Endodermal cell (in vitro differentiated cells): ENCODE data around the gene PI16. TPM values are rescaled to one million over a fixed set of nuclear protein-coding genes. Genes with fewer than 3 reads are reported as not detected.

ENCODE experiments used
- DNase-seq: peaks from one replicate; pipeline ENCODE4 v3.0.0-alpha.2; 2017
- H3K27ac ChIP-seq: 2 replicates; pipeline ENCODE4 v1.5.1; 2013; ENCODE audit warnings: mild to moderate bottlenecking, low read depth, low read length, moderate library complexity
- H3K27me3 ChIP-seq: 2 replicates; pipeline ENCODE4 v1.6.1; 2013; ENCODE audit warnings: mild to moderate bottlenecking, low read length, moderate library complexity; ENCODE audit not compliant: insufficient read depth, control insufficient read depth, poor library complexity, severe bottlenecking
- H3K36me3 ChIP-seq: 2 replicates; pipeline ENCODE4 v1.7.0; 2013; ENCODE audit warnings: mild to moderate bottlenecking, low read length, moderate library complexity; ENCODE audit not compliant: control insufficient read depth, insufficient read depth
- H3K4me1 ChIP-seq: one replicate; pipeline ENCODE4 v1.7.0; 2013; ENCODE audit warnings: low read length; ENCODE audit not compliant: control insufficient read depth, insufficient read depth
- H3K4me3 ChIP-seq: 2 replicates; pipeline ENCODE4 v1.5.1; 2013; ENCODE audit warnings: mild to moderate bottlenecking, low read length, moderate library complexity
- H3K9ac ChIP-seq: 2 replicates; pipeline ENCODE4 v1.6.1; 2013; ENCODE audit warnings: mild to moderate bottlenecking, low read length, moderate library complexity; ENCODE audit not compliant: poor library complexity, severe bottlenecking; ENCODE audit errors: extremely low read depth
- H3K9me3 ChIP-seq: 2 replicates; pipeline ENCODE4 v1.6.1; 2013; ENCODE audit warnings: mild to moderate bottlenecking, low read length, moderate library complexity; ENCODE audit not compliant: control insufficient read depth
- H3K27ac Mint-ChIP-seq: 2 replicates; pipeline ENCODE4 v1.8.0; 2020; ENCODE audit warnings: mixed read lengths
- H3K27me3 Mint-ChIP-seq: 2 replicates; pipeline ENCODE4 v1.8.0; 2021; ENCODE audit warnings: mild to moderate bottlenecking, mixed read lengths; ENCODE audit not compliant: insufficient read depth
- H3K36me3 Mint-ChIP-seq: 2 replicates; pipeline ENCODE4 v1.8.0; 2020; ENCODE audit warnings: low read depth, mixed read lengths
- H3K4me1 Mint-ChIP-seq: 2 replicates; pipeline ENCODE4 v1.8.0; 2020; ENCODE audit warnings: mixed read lengths
- H3K4me3 Mint-ChIP-seq: 2 replicates; pipeline ENCODE4 v1.8.0; 2020; ENCODE audit warnings: mild to moderate bottlenecking, moderate library complexity, mixed read lengths
- H3K9me3 Mint-ChIP-seq: 2 replicates; pipeline ENCODE4 v1.8.0; 2020; ENCODE audit warnings: mild to moderate bottlenecking, mixed read lengths
- CTCF ChIP-seq: fragments of 200-600 bp; sonication (generic); conservative IDR thresholded peaks from 2 replicates; pipeline ENCODE4 v1.5.0; 2021; ENCODE audit warnings: antibody characterized with exemption, mild to moderate bottlenecking
- WGBS, 2 experiments: methylation state at CpG; one replicate each; pipeline versions ENCODE4 v1.1.5 to v1.1.7; 2013; ENCODE audit warnings: missing lambda C conversion rate in 2 of 2, mixed read lengths in 1 of 2; ENCODE audit not compliant: insufficient coverage in 1 of 2, insufficient read length in 1 of 2; 5-methylcytosine and 5-hydroxymethylcytosine counted together
- total RNA-seq, 2 donors: library from RNA; stranded (reverse); fragmentation: NEBNext Ultra II Directional in 1 of 2; extraction: Animal tissue kit (Norgen Biotek cat#: 25700) in 1 of 2; gene quantifications; 2 replicates in 1 of 2; 3 replicates in 1 of 2; pipeline ENCODE4 v1.2.1, GENCODE V29; 2021

PI16 gene
- total RNA-seq, 2 donors from 2014 or later = not detected

- Histone ChIP-seq H3K36me3 (no peaks in the 10 kb centered on the region), H3K9me3 (no peaks in the 10 kb centered on the region), H3K4me3 (no peak overlapping the region), H3K27me3 (no peaks in the 10 kb centered on the region), H3K9ac (no peak overlapping the region), H3K4me1 (no peaks in the 10 kb centered on the region), H3K27ac (no peak overlapping the region)
- peaks cover 1% of the 10 kb centered on the region for H3K27me3 Mint-ChIP-seq
- H3K4me3 Mint-ChIP-seq = no peak overlapping the region
- H3K27ac Mint-ChIP-seq = no peak overlapping the region
- no peak for TF ChIP-seq CTCF
- H3K4me1 Mint-ChIP-seq = no peaks in the 10 kb centered on the region
- 94 to 98% methylated on average over 8 to 15 of the region's 15 CpGs for WGBS, 2 experiments
- DNase-seq = peak; percentile 45
- no peaks in the 10 kb centered on the region for H3K36me3 Mint-ChIP-seq
- peaks cover 2% of the 10 kb centered on the region for H3K9me3 Mint-ChIP-seq
Observed at GRCh38 chr6:37008484-37009465, 54.2 kb downstream of the PI16 start.

- Histone ChIP-seq H3K4me1 (no peaks in the 10 kb centered on the region), H3K27ac (no peak overlapping the region), H3K36me3 (no peaks in the 10 kb centered on the region), H3K9ac (no peak overlapping the region), H3K4me3 (no peak overlapping the region), H3K9me3 (no peaks in the 10 kb centered on the region), H3K27me3 (no peaks in the 10 kb centered on the region)
- no peak overlapping the region for H3K4me3 Mint-ChIP-seq
- no peak for TF ChIP-seq CTCF
- 84 to 88% methylated on average over 7 to 10 of the region's 10 CpGs for WGBS, 2 experiments
- H3K27me3 Mint-ChIP-seq = peaks cover 1% of the 10 kb centered on the region
- no peak overlapping the region for H3K27ac Mint-ChIP-seq
- H3K36me3 Mint-ChIP-seq = no peaks in the 10 kb centered on the region
- no peaks in the 10 kb centered on the region for H3K4me1 Mint-ChIP-seq
- H3K9me3 Mint-ChIP-seq = peaks cover 2% of the 10 kb centered on the region
- peak; percentile 28 for DNase-seq
Observed at GRCh38 chr6:37010402-37010892, 55.9 kb downstream of the PI16 start.

DNA sequence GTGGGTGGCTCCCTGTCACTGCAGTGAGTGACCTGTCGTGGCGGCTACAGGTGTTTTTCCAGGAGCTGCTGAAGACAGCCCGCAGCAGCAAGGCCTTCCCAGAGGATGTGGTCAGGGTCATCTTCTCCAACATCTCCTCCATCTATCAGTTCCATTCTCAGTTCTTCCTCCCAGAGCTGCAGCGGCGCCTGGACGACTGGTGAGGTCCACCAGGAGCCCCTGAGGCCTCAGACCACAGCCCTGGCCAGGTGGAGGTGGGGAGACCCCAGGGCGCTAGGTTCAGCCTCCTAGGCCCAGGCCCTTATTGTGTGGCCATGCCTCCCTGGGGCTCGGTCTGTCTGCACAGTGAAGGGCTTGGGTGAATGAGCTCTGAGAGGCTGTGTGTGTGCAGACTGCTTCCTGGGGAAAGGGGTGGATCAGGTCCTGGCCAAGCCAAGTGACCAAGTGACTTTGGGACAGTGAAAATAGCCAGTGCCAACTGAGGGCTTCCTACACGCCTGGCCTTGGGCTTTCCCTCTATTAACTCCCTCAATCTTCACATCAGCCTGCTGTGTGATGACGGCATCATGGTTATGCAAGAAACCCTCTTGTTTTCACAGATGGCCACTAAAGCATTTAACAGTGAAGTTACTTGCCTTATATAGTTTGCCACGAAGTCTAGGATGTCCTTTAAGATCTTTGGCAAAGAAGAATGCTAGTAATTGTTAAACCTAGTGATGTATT is 57.3 kb downstream of the PI16 start:
- H3K9me3 ChIP-seq = no peaks in the 10 kb centered on the region
- TF ChIP-seq CTCF = no peak
- WGBS, 2 experiments = 88 to 90% methylated on average over 8 to 11 of the region's 11 CpGs
- H3K4me1 ChIP-seq = no peaks in the 10 kb centered on the region
- Mint-ChIP-seq H3K27me3 (peaks cover 1% of the 10 kb centered on the region), H3K36me3 (no peaks in the 10 kb centered on the region), H3K4me3 (no peak overlapping the region), H3K4me1 (no peaks in the 10 kb centered on the region), H3K27ac (no peak overlapping the region), H3K9me3 (peaks cover 2% of the 10 kb centered on the region)
- no peak overlapping the region for H3K9ac ChIP-seq
- no peaks in the 10 kb centered on the region for H3K36me3 ChIP-seq
- DNase-seq = no peak
- no peaks in the 10 kb centered on the region for H3K27me3 ChIP-seq
- H3K4me3 ChIP-seq = no peak overlapping the region
- no peak overlapping the region for H3K27ac ChIP-seq
